ENCODE measurements around the gene BCR. TPM values are rescaled to one million over a fixed set of nuclear protein-coding genes. Genes with fewer than 3 reads are reported as not detected.

Gene BCR
- total and polyA plus RNA-seq, 2 experiments from 2014 or later = 38.8 to 42.2 TPM

DNA sequence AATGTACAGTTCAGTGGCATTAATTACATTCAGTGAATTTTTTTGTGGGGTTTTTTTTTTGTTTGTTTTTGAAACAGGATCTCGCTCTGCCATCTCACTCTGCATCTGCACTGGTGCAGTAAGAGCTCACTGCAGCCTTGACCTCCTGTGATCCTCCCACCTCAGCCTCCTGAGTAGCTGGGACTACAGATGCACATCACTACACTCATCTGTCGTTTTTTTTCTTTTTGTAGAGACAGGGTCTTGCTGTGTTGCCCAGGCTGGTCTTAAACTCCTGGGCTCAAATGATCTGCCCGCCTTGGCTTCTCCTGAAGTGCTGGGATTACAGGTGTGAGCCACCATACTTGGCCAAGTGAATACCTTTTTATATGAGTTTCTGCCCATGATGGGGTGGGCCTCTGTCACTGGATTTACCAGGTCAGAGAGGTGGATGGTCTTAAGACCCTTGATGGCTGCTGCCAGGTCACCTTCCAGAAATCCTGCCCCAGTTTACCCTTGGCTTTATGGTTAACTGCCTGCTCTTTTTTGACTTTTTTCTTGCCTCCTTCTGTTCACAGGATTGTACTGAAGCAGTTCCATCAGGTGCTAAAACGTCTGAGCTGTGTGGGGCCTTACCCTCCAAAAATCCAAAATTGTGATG, 22.6 kb downstream of the BCR start:
- no peak for TF ChIP-seq EZH2 (IDR thresholded peaks at IDR 0.05; ENCODE audit: borderline replicate concordance)
- no peak for TF ChIP-seq CTCF (IDR thresholded peaks at IDR 0.05; ENCODE audit: poor library complexity)
- no peak for TF ChIP-seq EZH2phosphoT487 (IDR thresholded peaks at IDR 0.05; ENCODE audit: low read depth, severe bottlenecking, unreplicated experiment)
- H3K9me3 ChIP-seq (ENCODE audit: low read depth) = no peaks in the 10 kb centered on the region
- H3K4me2 ChIP-seq = no peak overlapping the region
- H2AFZ ChIP-seq = no peak overlapping the region
- no peaks in the 10 kb centered on the region for H3K4me1 ChIP-seq (ENCODE audit: insufficient read depth)
- WGBS (ENCODE audit: low lambda C conversion rate, missing lambda C conversion rate) = 90% methylated on average over 4 of the region's 4 CpGs
- no peak overlapping the region for H3K4me3 ChIP-seq
- H3K79me2 ChIP-seq = peaks cover 97% of the 10 kb centered on the region
- peaks cover 64% of the 10 kb centered on the region for H4K20me1 ChIP-seq (ENCODE audit: insufficient read depth, poor library complexity, severe bottlenecking)
- H3K36me3 ChIP-seq (replicated peaks; ENCODE audit: insufficient read depth, low read depth) = no peaks in the 10 kb centered on the region
- no peak for DNase-seq (ENCODE audit: low spot score)
- H3K9me2 ChIP-seq (replicated peaks; ENCODE audit: insufficient read depth) = no peaks in the 10 kb centered on the region
- no peak overlapping the region for H3K27ac ChIP-seq
- no peaks in the 10 kb centered on the region for H3K27me3 ChIP-seq

- Histone ChIP-seq H3K27ac (no peak overlapping the region), H3K27me3 (no peaks in the 10 kb centered on the region), H3K9me3 (ENCODE audit: low read depth) (no peaks in the 10 kb centered on the region), H3K9me2 (replicated peaks; ENCODE audit: insufficient read depth) (no peaks in the 10 kb centered on the region), H3K36me3 (replicated peaks; ENCODE audit: insufficient read depth, low read depth) (no peaks in the 10 kb centered on the region), H3K4me3 (no peak overlapping the region), H3K4me2 (no peak overlapping the region), H4K20me1 (ENCODE audit: insufficient read depth, poor library complexity, severe bottlenecking) (peaks cover 62% of the 10 kb centered on the region), H2AFZ (no peak overlapping the region), H3K79me2 (peaks cover 97% of the 10 kb centered on the region), H3K4me1 (ENCODE audit: insufficient read depth) (no peaks in the 10 kb centered on the region)
- no peak for DNase-seq (ENCODE audit: low spot score)
- WGBS (ENCODE audit: low lambda C conversion rate, missing lambda C conversion rate) = 89% methylated on average over 7 of the region's 7 CpGs
- no peak for TF ChIP-seq EZH2phosphoT487 (IDR thresholded peaks at IDR 0.05; ENCODE audit: low read depth, severe bottlenecking, unreplicated experiment)
- TF ChIP-seq EZH2 (IDR thresholded peaks at IDR 0.05; ENCODE audit: borderline replicate concordance) = no peak
- no peak for TF ChIP-seq CTCF (IDR thresholded peaks at IDR 0.05; ENCODE audit: poor library complexity)
These were observed 23.3 kb downstream of the BCR start for GRCh38 chr22:23203452-23204124.

GRCh38 chr22:23204125-23204488, 23.8 kb downstream of the BCR start:
- Histone ChIP-seq H3K27ac (no peak overlapping the region), H3K9me3 (ENCODE audit: low read depth) (no peaks in the 10 kb centered on the region), H3K36me3 (replicated peaks; ENCODE audit: insufficient read depth, low read depth) (no peaks in the 10 kb centered on the region), H4K20me1 (ENCODE audit: insufficient read depth, poor library complexity, severe bottlenecking) (peaks cover 57% of the 10 kb centered on the region), H3K4me2 (no peak overlapping the region), H3K4me3 (no peak overlapping the region), H2AFZ (no peak overlapping the region), H3K27me3 (no peaks in the 10 kb centered on the region), H3K4me1 (ENCODE audit: insufficient read depth) (no peaks in the 10 kb centered on the region), H3K79me2 (peaks cover 97% of the 10 kb centered on the region), H3K9me2 (replicated peaks; ENCODE audit: insufficient read depth) (no peaks in the 10 kb centered on the region)
- no peak for TF ChIP-seq CTCF (IDR thresholded peaks at IDR 0.05; ENCODE audit: poor library complexity)
- no peak for TF ChIP-seq EZH2phosphoT487 (IDR thresholded peaks at IDR 0.05; ENCODE audit: low read depth, severe bottlenecking, unreplicated experiment)
- no peak for TF ChIP-seq EZH2 (IDR thresholded peaks at IDR 0.05; ENCODE audit: borderline replicate concordance)
- WGBS (ENCODE audit: low lambda C conversion rate, missing lambda C conversion rate) = 96% methylated on average over 11 of the region's 11 CpGs
- no peak for DNase-seq (ENCODE audit: low spot score)

Measured in hepatocyte (in vitro differentiated cells).